ENCODE results near the gene BDH2. TPM values are rescaled to one million over a fixed set of nuclear protein-coding genes. Genes with fewer than 3 reads are reported as not detected.

BDH2 gene
- total and polyA plus RNA-seq, 2 donors from 2014 or later, result 104 to 473 TPM

- TF ChIP-seq CTCF (IDR thresholded peaks at IDR 0.05; ENCODE audit: borderline replicate concordance, extremely low read depth, insufficient read depth), result no peak
- no peak for FAIRE-seq
- H3K27me3 ChIP-seq (ENCODE audit: control insufficient read depth, insufficient read depth, low read length), result no peaks in the 10 kb centered on the region
- H3K9ac ChIP-seq (ENCODE audit: low read length in 3 of 3), result no peak overlapping the region
- H3K9me3 ChIP-seq (ENCODE audit: control insufficient read depth in 2 of 3, insufficient read depth in 1 of 3, low read length in 3 of 3), result no peaks in the 10 kb centered on the region
- no peak overlapping the region for H3K27ac ChIP-seq (ENCODE audit: low read depth in 2 of 2, low read length in 2 of 2)
- H3K4me1 ChIP-seq (ENCODE audit: control insufficient read depth in 2 of 3, insufficient read depth in 2 of 3, low read depth in 1 of 3, low read length in 3 of 3), result no peaks in the 10 kb centered on the region
- DNase-seq, result no peak
- intact Hi-C loops (cut with DNase I), result no loop called here
- H3K4me3 ChIP-seq (ENCODE audit: low read length in 3 of 3), result no peak overlapping the region
- no peaks in the 10 kb centered on the region for H3K36me3 ChIP-seq (ENCODE audit: control insufficient read depth in 2 of 3, insufficient read depth in 3 of 3, low read length in 3 of 3)
These were observed 37.8 kb upstream of the BDH2 start for GRCh38 chr4:103137446-103137827.

- intact Hi-C loops (cut with DNase I), result no loop called here
- TF ChIP-seq CTCF (IDR thresholded peaks at IDR 0.05; ENCODE audit: borderline replicate concordance, extremely low read depth, insufficient read depth), result no peak
- Histone ChIP-seq H3K27ac (ENCODE audit: low read depth in 2 of 2, low read length in 2 of 2) (no peak overlapping the region), H3K4me3 (ENCODE audit: low read length in 3 of 3) (no peak overlapping the region), H3K36me3 (ENCODE audit: control insufficient read depth in 2 of 3, insufficient read depth in 3 of 3, low read length in 3 of 3) (no peaks in the 10 kb centered on the region), H3K27me3 (ENCODE audit: control insufficient read depth, insufficient read depth, low read length) (no peaks in the 10 kb centered on the region), H3K9me3 (ENCODE audit: control insufficient read depth in 2 of 3, insufficient read depth in 1 of 3, low read length in 3 of 3) (no peaks in the 10 kb centered on the region), H3K4me1 (ENCODE audit: control insufficient read depth in 2 of 3, insufficient read depth in 2 of 3, low read depth in 1 of 3, low read length in 3 of 3) (no peaks in the 10 kb centered on the region), H3K9ac (ENCODE audit: low read length in 3 of 3) (no peak overlapping the region)
- DNase-seq (no peak), FAIRE-seq (no peak)
These were observed 37.2 kb upstream of the BDH2 start for GRCh38 chr4:103136671-103137445.

GRCh38 chr4:103129174-103129573, 29.5 kb upstream of the BDH2 start:
- Histone ChIP-seq H3K4me1 (ENCODE audit: control insufficient read depth in 2 of 3, insufficient read depth in 2 of 3, low read depth in 1 of 3, low read length in 3 of 3) (no peaks in the 10 kb centered on the region), H3K27ac (ENCODE audit: low read depth in 2 of 2, low read length in 2 of 2) (no peak overlapping the region), H3K36me3 (ENCODE audit: control insufficient read depth in 2 of 3, insufficient read depth in 3 of 3, low read length in 3 of 3) (no peaks in the 10 kb centered on the region), H3K4me3 (ENCODE audit: low read length in 3 of 3) (no peak overlapping the region), H3K9me3 (ENCODE audit: control insufficient read depth in 2 of 3, insufficient read depth in 1 of 3, low read length in 3 of 3) (peaks cover 0 to 2% (median 1%) of the 10 kb centered on the region in 3 donors), H3K9ac (ENCODE audit: low read length in 3 of 3) (no peak overlapping the region), H3K27me3 (ENCODE audit: control insufficient read depth, insufficient read depth, low read length) (no peaks in the 10 kb centered on the region)
- DNase-seq (no peak), FAIRE-seq (no peak)
- no peak for TF ChIP-seq CTCF (IDR thresholded peaks at IDR 0.05; ENCODE audit: borderline replicate concordance, extremely low read depth, insufficient read depth)
- intact Hi-C loops (cut with DNase I), result no loop called here

Data from kidney (tissue), 14 donors.